ENCODE results near the gene PDE1C.

- TF ChIP-seq CTCF (IDR thresholded peaks at IDR 0.05) (no peak), EP300 (IDR thresholded peaks at IDR 0.05) (no peak)
Measured at GRCh38 chr7:31894308-31894707, 175.9 kb downstream of the PDE1C start.

All from ovary (tissue), 3 donors.